ENCODE measurements around the gene ZBED4. TPM values are rescaled to one million over a fixed set of nuclear protein-coding genes. Genes with fewer than 3 reads are reported as not detected.
"Not testable (repeated sequence)": the region's sequence is repeated elsewhere in the genome, so short reads cannot be mapped to it uniquely, and the experiment has no call there.

The ZBED4 gene, protein sequence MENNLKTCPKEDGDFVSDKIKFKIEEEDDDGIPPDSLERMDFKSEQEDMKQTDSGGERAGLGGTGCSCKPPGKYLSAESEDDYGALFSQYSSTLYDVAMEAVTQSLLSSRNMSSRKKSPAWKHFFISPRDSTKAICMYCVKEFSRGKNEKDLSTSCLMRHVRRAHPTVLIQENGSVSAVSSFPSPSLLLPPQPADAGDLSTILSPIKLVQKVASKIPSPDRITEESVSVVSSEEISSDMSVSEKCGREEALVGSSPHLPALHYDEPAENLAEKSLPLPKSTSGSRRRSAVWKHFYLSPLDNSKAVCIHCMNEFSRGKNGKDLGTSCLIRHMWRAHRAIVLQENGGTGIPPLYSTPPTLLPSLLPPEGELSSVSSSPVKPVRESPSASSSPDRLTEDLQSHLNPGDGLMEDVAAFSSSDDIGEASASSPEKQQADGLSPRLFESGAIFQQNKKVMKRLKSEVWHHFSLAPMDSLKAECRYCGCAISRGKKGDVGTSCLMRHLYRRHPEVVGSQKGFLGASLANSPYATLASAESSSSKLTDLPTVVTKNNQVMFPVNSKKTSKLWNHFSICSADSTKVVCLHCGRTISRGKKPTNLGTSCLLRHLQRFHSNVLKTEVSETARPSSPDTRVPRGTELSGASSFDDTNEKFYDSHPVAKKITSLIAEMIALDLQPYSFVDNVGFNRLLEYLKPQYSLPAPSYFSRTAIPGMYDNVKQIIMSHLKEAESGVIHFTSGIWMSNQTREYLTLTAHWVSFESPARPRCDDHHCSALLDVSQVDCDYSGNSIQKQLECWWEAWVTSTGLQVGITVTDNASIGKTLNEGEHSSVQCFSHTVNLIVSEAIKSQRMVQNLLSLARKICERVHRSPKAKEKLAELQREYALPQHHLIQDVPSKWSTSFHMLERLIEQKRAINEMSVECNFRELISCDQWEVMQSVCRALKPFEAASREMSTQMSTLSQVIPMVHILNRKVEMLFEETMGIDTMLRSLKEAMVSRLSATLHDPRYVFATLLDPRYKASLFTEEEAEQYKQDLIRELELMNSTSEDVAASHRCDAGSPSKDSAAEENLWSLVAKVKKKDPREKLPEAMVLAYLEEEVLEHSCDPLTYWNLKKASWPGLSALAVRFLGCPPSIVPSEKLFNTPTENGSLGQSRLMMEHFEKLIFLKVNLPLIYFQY
- total RNA-seq: 12.2 and 23.7 TPM in 2 replicates

DNA sequence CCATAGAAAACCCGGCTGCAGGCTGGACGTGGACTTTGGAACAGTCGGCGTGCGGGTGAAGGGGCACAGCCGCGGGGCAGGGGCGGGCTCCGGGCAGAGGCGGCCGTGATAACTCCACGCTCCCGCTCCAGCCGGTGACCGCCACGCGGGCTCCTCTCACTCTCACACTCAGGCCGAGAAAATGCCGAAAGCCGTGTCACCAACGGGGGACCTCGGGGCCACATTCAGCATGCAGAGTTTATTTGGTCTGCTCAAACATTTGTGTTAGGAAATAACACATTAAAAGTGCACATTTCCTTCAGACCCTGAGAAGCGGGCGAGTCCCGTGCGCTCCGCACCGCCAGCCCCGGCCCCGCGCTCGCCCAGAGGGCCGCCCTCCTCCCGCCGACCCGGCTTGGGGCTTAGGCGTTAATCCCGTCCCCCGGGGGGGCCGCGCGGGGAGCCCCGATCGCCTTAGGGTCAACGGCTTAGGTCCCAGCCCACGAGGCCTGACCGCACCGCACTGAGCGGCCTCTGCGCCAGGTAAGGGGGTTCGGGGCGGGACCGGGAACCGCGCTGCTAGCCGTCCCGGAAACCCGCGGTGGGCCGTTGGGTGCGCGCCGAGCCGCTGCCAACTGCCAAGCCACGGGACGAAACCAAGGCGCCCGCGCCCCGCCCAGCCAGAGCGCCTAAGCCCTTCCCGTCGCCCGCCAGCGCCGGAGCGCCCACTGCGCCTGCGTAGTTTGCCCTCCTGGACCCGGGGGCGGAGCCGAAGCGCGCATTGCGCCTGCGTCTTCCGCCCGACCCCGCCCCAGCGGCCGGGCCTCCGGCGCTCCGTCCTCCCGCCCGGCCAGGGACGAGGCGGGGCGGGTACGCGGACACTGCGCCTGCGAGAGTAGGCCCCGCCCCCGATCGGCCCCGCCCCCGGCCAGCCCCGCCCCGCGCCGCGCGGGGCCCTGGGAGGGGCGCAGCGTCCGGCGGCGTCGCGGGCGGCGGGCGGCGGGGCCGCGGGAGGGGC is at the start of gene ZBED4:
Gene ZBED4 (plus strand): TSS at position 947 of the 997 bp plus-strand sequence. CDS start 29,819 bp downstream, outside the sequence.
- DNase-seq (ENCODE audit: low read depth): peak; percentile 78

DNA sequence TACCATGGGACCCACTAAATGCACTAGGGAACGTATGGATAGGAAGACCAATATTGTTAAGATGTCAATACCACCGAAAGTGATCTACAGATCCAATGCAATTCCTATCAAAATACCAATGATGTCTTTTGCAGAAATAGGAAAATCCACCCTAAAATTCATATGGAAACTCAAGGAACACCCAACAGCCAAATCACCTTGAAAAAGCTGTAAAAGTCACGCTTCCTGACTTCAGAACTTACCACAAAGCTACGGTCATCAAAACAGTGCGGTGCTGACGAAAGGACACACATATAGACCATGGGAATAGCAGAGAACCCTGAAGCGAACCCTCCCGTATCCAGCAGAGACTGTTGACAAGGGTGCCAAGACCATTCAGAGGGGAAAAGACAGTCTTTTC is 46.5 kb upstream of the ZBED4 start:
- DNase-seq (ENCODE audit: low read depth): no peak

DNA sequence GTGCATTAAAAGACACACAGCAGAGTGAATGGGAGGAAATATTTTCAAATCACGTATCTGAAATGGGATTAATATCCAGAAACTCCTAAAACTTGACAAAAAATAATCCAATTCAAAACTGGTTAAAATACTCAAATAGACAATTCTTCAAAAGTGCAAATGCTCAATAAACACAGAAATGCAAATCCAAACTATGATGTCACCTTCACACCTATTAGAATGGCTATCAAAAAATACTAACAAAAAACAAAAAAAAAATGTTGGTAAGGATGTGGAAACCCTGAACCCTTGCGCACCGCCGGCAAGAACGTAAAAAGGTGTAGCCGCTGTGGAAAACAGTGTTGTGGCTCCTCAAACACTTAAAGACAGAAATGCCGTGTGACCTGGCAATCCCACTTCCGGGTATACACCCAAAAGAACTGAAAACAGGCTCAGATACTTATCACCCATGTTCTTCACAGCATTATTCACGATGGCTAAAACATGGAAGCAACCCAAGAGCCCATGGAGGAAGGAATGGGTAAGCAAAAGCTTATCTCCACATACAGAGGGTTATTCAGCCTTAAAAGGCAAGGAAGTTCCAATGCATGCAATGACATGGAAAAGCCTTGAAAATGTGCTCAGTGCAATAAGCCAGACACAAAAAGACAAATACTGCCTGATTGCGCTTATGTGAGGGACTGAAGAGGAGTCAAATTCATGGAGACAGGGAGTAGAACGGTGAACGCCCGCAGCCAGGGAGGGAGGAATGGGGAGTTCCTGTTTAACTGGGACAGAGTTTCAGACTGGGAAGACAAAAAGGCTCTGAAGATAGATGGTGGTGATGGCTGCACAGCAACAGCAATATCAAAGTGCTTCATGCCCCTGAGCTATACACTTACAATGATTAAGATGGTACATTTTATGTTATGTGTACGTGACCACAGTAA is 45.6 kb upstream of the ZBED4 start:
- DNase-seq (ENCODE audit: low read depth): no peak

- DNase-seq (ENCODE audit: low read depth): peak; percentile 32
These were observed 43.2 kb upstream of the ZBED4 start for GRCh38 chr22:49810363-49811019.

GRCh38 chr22:49811020-49811791 is 42.4 kb upstream of the ZBED4 start:
- no peak for DNase-seq (ENCODE audit: low read depth)

- peak; percentile 27 for DNase-seq (ENCODE audit: low read depth)
These were observed 40.8 kb upstream of the ZBED4 start for GRCh38 chr22:49812838-49813237.

DNA sequence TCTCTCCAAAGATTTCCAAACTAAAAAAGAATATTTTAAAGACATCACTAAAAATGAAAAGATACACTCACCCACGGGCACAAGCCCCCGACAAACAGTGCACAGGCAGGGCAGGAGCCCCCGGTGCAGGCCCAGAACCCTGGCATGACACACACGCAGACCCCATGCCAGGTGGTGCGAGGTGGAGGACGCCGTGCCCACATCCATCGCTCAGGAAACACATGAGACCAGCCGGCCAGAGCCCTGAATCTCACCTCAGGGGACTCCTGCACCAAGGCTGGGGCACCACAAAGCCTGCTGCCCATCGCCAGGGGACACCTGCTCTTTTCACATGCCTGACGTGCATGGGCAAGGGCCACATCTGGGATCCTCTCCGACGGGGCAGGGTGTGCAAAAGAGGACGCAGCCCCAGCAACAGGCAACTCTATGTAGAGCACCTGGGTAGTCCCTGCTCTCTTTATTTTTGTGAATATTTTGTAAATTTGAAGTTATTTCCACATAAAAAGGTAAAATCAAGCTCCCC is 39.4 kb upstream of the ZBED4 start:
- no peak for DNase-seq (ENCODE audit: low read depth)

GRCh38 chr22:49814856-49815255 is 38.8 kb upstream of the ZBED4 start:
- no peak for DNase-seq (ENCODE audit: low read depth)

DNA sequence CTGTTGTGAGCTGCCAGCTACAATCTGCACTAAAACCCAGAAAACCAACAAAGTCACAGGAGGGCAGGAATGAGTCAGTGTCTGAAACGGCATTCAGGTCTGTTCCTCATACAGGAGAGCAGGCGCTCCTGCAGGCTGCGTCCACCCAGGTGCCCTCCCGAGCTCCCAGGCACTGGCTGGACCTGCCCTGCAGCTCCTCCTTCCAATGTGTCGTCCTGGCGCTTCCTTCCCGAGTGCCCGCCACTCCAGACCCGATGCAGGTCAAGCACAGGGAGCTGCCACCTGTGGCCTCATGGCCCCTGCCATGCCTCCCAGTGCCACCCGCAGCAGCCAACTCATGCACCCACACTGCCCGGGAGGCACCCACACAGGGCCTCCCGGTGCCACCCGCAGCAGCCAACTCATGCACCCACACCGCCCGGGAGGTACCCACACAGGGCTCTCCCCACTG is 38.0 kb upstream of the ZBED4 start:
- peak; percentile 75 for DNase-seq (ENCODE audit: low read depth)

GRCh38 chr22:49817359-49817758 is 36.3 kb upstream of the ZBED4 start:
- no peak for DNase-seq (ENCODE audit: low read depth)

GRCh38 chr22:49820984-49821383 is 32.7 kb upstream of the ZBED4 start:
- DNase-seq (ENCODE audit: low read depth): no peak

DNA sequence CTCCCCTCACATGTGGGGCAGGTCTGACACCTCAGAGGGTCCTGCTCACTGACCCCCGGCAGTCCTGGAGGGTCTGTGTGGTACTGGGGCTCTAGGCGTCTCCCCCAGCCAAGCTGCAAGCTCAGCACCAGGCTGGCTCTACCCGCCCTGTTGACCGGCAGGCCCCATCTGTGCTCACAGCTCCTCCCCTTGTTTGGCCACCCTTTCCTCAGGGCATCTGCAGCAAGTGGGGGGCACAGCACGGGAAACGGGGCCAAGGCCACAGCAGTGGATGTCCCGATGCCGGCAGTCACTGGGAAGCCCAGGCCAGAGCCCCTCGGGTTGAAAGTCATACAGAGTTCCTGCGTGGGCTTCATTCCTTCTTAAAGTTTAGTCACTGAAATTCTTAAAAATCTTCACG is 31.9 kb upstream of the ZBED4 start:
- not testable (repeated sequence) for DNase-seq (ENCODE audit: low read depth)

DNA sequence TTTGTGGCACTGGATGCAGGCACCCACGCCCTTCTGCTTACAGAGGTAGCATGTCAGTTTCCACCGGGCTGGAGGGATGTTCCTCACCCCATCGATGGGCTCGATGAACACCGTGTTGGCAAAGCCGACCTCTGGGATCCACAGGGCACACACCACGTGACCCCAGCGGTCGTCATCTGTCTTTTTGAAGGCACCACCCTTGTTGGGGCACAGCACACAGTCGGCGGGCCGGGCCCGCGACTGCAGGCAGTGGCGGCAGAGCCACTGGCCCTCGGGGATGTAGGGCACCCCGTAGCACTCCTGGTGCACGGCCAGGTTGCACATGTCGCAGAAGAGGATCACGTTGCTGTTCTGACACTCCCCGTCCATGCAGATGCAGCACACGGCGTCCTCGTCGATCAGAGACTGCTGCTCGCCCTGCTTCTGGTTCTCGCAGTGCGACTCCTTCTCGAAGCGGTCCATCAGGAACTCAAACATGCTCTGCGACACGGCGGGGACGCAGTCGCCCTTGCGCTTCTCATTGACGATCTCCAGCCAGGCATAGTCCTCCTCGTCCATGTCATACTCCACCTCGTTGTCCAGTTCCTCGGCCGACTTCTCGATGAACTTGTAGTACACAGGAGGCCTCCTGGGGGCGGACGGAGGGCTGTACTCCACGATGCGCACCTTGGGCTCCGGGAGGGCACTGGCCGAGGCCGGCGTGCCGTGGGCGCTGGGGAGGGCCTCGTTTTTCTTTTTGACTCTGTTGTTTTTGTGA is 30.2 kb upstream of the ZBED4 start:
- DNase-seq (ENCODE audit: low read depth): no peak

DNA sequence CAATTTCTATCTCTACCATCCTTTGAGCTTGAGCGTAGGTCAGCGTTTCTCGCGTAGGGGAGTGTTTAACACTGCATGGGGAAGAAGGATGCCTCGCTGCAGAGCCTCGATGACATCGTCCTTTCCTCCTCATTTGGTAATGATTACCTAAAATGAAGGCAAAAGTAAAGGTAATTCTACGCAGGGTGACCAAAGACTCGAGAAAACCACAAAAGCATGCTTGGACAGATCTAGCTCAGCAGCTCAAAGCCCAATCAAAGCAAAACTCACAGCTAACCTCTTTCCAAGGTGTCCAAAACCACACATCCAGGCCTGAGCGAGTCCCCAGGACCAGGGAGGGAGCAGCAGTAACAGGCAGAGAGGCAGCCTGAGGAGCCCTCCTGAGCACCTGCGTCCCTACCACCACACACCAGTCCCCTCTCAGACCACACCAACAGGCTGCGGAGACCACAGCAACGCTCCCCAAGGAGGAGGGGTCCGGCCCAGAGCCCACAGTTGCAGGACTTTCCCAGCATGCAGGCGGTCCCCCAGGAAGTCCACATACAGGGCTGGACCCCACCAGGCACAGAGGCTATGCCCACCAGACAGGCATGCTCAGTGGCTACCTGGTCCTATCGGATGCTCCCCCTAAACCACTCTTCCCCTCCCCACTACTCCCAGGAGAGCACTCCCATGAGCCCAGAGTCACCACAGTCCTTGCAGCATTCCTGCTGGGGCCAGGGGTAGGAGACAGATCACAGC is 29.3 kb upstream of the ZBED4 start:
- DNase-seq (ENCODE audit: low read depth): peak; percentile 55

DNA sequence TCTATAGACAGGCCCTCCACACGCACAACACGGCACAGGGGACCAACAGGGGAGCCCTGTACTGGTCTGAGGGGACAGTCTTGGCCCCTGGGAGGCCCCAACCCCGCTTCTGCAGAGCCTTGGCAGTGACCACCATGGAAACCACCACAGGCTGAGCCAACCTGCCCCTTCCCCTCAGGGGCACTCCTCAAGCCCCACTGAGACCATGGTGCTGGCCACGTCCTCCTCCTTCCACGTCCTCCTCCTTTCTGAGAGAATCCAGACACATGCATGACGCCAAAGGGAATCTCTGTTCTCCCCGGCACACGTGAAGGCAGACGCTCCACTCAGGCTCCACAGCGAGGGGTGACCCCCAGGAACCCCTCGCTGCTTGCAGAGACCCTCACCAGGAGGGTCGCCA is 28.7 kb upstream of the ZBED4 start:
- no peak for DNase-seq (ENCODE audit: low read depth)

DNA sequence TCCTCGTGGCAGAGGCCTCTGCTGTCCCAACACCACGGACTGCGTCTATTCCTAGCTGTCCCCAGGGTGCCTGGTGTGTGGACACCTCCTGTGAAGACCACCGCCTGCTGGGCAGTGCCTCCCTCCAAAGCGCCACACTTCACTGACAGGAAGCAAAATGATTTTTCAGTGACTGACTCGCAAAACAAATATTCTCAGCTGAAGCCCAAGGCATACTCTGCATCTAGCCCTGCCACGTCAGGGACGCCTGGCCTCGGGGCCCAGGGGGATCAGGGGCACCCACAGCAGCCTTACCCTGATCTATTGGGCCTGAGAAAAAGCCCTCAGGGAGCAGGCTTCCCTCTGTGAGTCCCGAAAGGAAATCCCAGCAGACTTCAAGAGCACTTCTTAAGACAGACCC is 28.2 kb upstream of the ZBED4 start:
- DNase-seq (ENCODE audit: low read depth): peak; percentile 40

Data from renal cortical epithelial cell (primary cell).